ENCODE measurements around the gene IMPA2.

DNA sequence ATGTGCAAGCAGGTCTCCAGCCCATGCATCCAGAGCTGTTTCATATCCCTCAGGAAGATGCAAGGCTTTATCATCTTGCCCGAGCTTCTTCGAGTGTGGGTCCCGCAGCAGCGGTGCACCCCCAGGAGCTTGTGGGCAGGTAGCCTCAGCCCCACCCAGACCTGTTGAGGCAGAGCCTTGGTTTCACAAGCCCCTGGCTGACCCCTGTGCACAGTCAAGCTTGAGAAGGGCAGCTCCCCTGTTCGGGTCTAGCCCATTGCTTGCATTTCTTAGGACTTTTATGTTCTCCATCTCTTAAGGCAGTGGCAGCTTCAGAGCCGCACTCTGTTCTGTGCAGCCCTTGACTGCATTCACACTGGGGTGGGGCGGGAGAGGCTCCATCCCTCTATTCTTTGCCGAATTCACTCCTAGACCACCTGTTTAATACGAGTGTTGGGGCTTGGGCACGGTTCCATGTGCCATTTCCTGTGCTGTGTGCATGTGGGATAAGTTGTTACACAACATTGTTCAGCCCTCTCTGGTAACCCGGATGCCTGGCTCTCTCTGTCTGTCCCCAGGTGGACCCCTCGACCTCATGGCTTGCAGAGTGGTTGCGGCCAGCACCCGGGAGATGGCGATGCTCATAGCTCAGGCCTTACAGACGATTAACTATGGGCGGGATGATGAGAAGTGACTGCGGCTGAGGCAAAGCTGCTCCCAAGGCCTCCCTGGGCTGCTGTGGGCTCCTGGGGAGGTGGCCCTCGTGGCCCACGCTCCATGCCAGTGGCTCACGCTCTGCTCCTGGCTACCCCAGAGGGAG is 48.7 kb downstream of the IMPA2 start:
- TF ChIP-seq, protein P1, sequence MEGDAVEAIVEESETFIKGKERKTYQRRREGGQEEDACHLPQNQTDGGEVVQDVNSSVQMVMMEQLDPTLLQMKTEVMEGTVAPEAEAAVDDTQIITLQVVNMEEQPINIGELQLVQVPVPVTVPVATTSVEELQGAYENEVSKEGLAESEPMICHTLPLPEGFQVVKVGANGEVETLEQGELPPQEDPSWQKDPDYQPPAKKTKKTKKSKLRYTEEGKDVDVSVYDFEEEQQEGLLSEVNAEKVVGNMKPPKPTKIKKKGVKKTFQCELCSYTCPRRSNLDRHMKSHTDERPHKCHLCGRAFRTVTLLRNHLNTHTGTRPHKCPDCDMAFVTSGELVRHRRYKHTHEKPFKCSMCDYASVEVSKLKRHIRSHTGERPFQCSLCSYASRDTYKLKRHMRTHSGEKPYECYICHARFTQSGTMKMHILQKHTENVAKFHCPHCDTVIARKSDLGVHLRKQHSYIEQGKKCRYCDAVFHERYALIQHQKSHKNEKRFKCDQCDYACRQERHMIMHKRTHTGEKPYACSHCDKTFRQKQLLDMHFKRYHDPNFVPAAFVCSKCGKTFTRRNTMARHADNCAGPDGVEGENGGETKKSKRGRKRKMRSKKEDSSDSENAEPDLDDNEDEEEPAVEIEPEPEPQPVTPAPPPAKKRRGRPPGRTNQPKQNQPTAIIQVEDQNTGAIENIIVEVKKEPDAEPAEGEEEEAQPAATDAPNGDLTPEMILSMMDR (conservative IDR thresholded peaks at IDR 0.05; ENCODE audit: low read length) = no peak
- TF ChIP-seq EZH2phosphoT487 (IDR thresholded peaks at IDR 0.05; ENCODE audit: borderline replicate concordance) = no peak
